Eye (tissue), 1 donor: ENCODE results near the gene MS4A5.

ENCODE experiments used
- DNase-seq: peaks from one replicate; pipeline ENCODE4 v3.0.0-alpha.2; 2015

The MS4A5 gene

DNA sequence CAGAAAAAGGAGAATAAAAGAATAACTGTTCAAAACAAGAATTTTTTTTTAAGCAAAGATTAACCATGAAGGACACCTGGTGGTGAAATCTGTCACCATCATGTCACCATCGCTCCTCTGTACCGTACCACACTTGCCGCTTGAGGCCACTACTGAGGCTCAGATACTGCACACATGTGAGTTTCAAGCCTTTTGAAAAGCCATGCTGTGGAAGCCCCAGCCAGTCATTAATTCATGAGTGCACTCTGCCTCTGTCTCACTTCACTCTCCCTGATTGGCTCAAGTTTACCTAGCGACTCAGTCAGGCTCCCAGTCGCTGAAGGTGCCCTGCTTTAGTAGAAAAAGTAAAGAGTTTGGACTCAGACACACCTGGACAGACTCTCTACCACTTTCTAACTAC is 56.6 kb downstream of the MS4A5 start:
- no peak for DNase-seq

DNA sequence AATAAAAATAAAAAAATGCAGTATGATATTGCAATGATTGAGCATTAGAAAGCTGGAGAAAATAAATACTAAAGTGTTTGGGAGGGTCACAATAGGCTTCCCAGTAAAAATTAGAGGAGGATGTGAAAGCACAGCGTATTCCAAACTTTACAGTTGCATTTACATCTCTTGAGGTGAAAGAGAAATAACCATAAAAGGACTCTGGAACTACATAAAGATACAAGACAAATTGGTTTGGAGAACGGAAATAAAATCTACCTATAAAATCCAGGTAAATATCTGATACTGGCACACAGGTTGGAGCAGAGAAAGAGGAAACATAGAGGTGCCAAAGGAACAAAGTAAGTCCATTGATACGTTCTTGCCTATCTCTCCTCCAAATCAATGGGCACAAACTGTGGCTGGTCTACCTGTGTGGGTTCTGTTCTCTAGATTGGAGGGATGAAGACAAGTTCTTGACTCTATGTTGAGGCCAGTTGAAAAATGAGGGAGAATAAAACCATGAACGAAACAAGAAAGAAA is 63.2 kb downstream of the MS4A5 start, which contains the start of gene MS4A12:
MS4A12 (plus strand) TSS at position 291 of the 522 bp plus-strand sequence. CDS start 4,541 bp downstream, outside the sequence.
- no peak for DNase-seq

- no peak for DNase-seq
Measured at GRCh38 chr11:60493454-60493853, 64.1 kb downstream of the MS4A5 start.
